H1 (cell line): ENCODE results near the gene ZNF3. TPM values are rescaled to one million over a fixed set of nuclear protein-coding genes. Genes with fewer than 3 reads are reported as not detected.

Experiments
- ASH2L ChIP-seq: fragments of 200-600, 300-600 bp; sonication (generic); IDR thresholded peaks from one replicate; pipeline ENCODE4 v1.7.1; 2017; ENCODE audit warnings: low read length
- ATF2 ChIP-seq: IDR thresholded peaks from 2 replicates; pipeline ENCODE4 v1.6.1; 2012; ENCODE audit warnings: low read length, inconsistent platforms
- CBX8 ChIP-seq: fragments of 300-800, 300-1000 bp; sonication (generic); IDR thresholded peaks from 2 replicates; pipeline ENCODE4 v1.7.1; 2016; ENCODE audit warnings: low read depth, low read length, borderline replicate concordance
- EGR1 ChIP-seq: IDR thresholded peaks from 2 replicates; pipeline ENCODE4 v1.6.1; 2011; ENCODE audit warnings: low read depth, low read length, borderline replicate concordance
- SIX5 ChIP-seq: IDR thresholded peaks from 2 replicates; pipeline ENCODE4 v1.6.1; 2011; ENCODE audit warnings: mild to moderate bottlenecking, low read depth, low read length
- SRF ChIP-seq: IDR thresholded peaks from 2 replicates; pipeline ENCODE4 v1.6.1; 2011; ENCODE audit warnings: mild to moderate bottlenecking, low read depth, low read length, moderate library complexity
- polyA plus RNA-seq, 7 experiments: library from polyadenylated mRNA; depleted of rRNA in 3 of 7; stranded (reverse) in 5 of 7; unstranded in 2 of 7; fragments of >200 nt in 5 of 7; fragments of 200-250 nt in 2 of 7; gene quantifications; 1 replicate in 5 of 7; 2 replicates in 1 of 7; 4 replicates in 1 of 7; pipeline versions ENCODE4 v1.2.1 to v1.2.3, GENCODE V29; 2011 to 2013; ENCODE audit warnings: missing spikeins in 2 of 7, mixed read lengths in 2 of 7
- total RNA-seq: library from RNA; stranded (reverse); fragmentation: NEBNext Ultra II Directional; extraction: Animal tissue kit (Norgen Biotek cat#: 25700); gene quantifications from 2 replicates; pipeline ENCODE4 v1.2.1, GENCODE V29; 2021

The ZNF3 gene
- total and polyA plus RNA-seq, 2 of the 8 experiments (the other 6 are each of a cell fraction or from before 2014, with no cell fraction given) = 26.9 to 49.1 TPM

- TF ChIP-seq CBX8 (no peak), SRF (no peak), ASH2L (no peak), ATF2 (no peak), SIX5 (no peak), EGR1 (no peak)
Observed at GRCh38 chr7:100128637-100128963, 47.1 kb upstream of the ZNF3 start (continued).
